SU-DHL-6 (cell line): ENCODE measurements around the gene PARD6A.

Experiments used
- CTCF ChIP-seq: fragments of 200-600 bp; sonication (generic); IDR thresholded peaks from one replicate; pipeline ENCODE4 v1.5.1; 2017; ENCODE audit warnings: antibody characterized with exemption, mild to moderate bottlenecking, low read length, moderate library complexity; ENCODE audit not compliant: insufficient read depth, poor library complexity, severe bottlenecking
- EZH2phosphoT487 ChIP-seq: fragments of 200-600 bp; sonication (generic), shearing (Covaris generic); conservative IDR thresholded peaks from 2 replicates; pipeline ENCODE4 v1.6.1; 2018; ENCODE audit warnings: mild to moderate bottlenecking, antibody characterized with exemption, low read length, moderate library complexity, mixed read lengths

GRCh38 chr16:67667817-67668494, 7.2 kb downstream of the PARD6A start:
- TF ChIP-seq CTCF (peak; percentile 61), EZH2phosphoT487 (no peak)
